ENCODE results near the gene FASN. TPM values are rescaled to one million over a fixed set of nuclear protein-coding genes. Genes with fewer than 3 reads are reported as not detected.

The FASN gene
- total and polyA plus RNA-seq, 2 donors = 12.3 to 19.0 TPM

- H3K27ac ChIP-seq (ENCODE audit: low read depth in 1 of 2, low read length in 1 of 2) = no peak overlapping the region
- H3K4me1 ChIP-seq (ENCODE audit: control insufficient read depth in 2 of 2, insufficient read depth in 2 of 2, low read length in 2 of 2) = no peaks in the 10 kb centered on the region
- H3K36me3 ChIP-seq (ENCODE audit: control insufficient read depth in 2 of 2, insufficient read depth in 2 of 2, low read length in 1 of 2) = peaks cover 89 to 97% of the 10 kb centered on the region in 2 donors
- 95% methylated on average over 19 of the region's 19 CpGs for WGBS
- no peaks in the 10 kb centered on the region for H3K9me3 ChIP-seq (ENCODE audit: control insufficient read depth in 2 of 2, insufficient read depth in 1 of 2, low read length in 1 of 2)
- H3K4me3 ChIP-seq (ENCODE audit: low read length in 2 of 2) = no peak overlapping the region
- no peak for DNase-seq (ENCODE audit: low read depth in 6 of 9, low spot score in 9 of 9)
- H3K27me3 ChIP-seq (ENCODE audit: control insufficient read depth in 2 of 2, insufficient read depth in 1 of 2, low read length in 1 of 2) = no peaks in the 10 kb centered on the region
Observed at GRCh38 chr17:82082456-82082855, 15.6 kb downstream of the FASN start.

- Histone ChIP-seq H3K4me3 (ENCODE audit: low read length in 2 of 2) (no peak overlapping the region), H3K36me3 (ENCODE audit: control insufficient read depth in 2 of 2, insufficient read depth in 2 of 2, low read length in 1 of 2) (peaks cover 84 to 92% of the 10 kb centered on the region in 2 donors), H3K4me1 (ENCODE audit: control insufficient read depth in 2 of 2, insufficient read depth in 2 of 2, low read length in 2 of 2) (no peaks in the 10 kb centered on the region), H3K9me3 (ENCODE audit: control insufficient read depth in 2 of 2, insufficient read depth in 1 of 2, low read length in 1 of 2) (no peaks in the 10 kb centered on the region), H3K27me3 (ENCODE audit: control insufficient read depth in 2 of 2, insufficient read depth in 1 of 2, low read length in 1 of 2) (no peaks in the 10 kb centered on the region), H3K27ac (ENCODE audit: low read depth in 1 of 2, low read length in 1 of 2) (no peak overlapping the region)
- WGBS = 96% methylated on average over 22 of the region's 22 CpGs
- DNase-seq (ENCODE audit: low read depth in 6 of 9, low spot score in 9 of 9) = no peak
Observed at GRCh38 chr17:82081966-82082365, 16.1 kb downstream of the FASN start.

DNA sequence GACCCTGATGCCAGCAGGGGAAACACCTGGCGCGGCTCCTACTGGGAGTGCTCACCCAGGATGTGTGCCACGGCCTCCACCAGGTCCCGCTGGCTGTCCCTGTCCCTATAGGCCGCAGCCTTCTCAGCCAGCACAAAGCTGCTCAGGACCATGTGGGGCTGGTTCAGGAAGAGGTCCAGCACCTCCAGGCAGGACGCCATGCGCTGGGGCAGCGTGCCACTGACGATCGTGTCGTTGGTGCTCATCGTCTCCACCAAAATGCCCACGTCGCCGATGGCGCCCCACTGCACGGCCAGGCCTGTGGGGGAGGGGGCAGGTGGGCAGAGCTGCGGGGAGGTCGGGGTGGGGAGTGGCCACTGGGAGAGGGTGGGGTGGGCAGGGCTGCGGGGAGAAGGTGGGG lies 16.5 kb downstream of the FASN start:
- Histone ChIP-seq H3K9me3 (ENCODE audit: control insufficient read depth in 2 of 2, insufficient read depth in 1 of 2, low read length in 1 of 2) (no peaks in the 10 kb centered on the region), H3K27ac (ENCODE audit: low read depth in 1 of 2, low read length in 1 of 2) (no peak overlapping the region), H3K36me3 (ENCODE audit: control insufficient read depth in 2 of 2, insufficient read depth in 2 of 2, low read length in 1 of 2) (peaks cover 80 to 88% of the 10 kb centered on the region in 2 donors), H3K27me3 (ENCODE audit: control insufficient read depth in 2 of 2, insufficient read depth in 1 of 2, low read length in 1 of 2) (no peaks in the 10 kb centered on the region), H3K4me1 (ENCODE audit: control insufficient read depth in 2 of 2, insufficient read depth in 2 of 2, low read length in 2 of 2) (no peaks in the 10 kb centered on the region), H3K4me3 (ENCODE audit: low read length in 2 of 2) (no peak overlapping the region)
- WGBS = 99% methylated on average over 20 of the region's 20 CpGs
- no peak for DNase-seq (ENCODE audit: low read depth in 6 of 9, low spot score in 9 of 9)

DNA sequence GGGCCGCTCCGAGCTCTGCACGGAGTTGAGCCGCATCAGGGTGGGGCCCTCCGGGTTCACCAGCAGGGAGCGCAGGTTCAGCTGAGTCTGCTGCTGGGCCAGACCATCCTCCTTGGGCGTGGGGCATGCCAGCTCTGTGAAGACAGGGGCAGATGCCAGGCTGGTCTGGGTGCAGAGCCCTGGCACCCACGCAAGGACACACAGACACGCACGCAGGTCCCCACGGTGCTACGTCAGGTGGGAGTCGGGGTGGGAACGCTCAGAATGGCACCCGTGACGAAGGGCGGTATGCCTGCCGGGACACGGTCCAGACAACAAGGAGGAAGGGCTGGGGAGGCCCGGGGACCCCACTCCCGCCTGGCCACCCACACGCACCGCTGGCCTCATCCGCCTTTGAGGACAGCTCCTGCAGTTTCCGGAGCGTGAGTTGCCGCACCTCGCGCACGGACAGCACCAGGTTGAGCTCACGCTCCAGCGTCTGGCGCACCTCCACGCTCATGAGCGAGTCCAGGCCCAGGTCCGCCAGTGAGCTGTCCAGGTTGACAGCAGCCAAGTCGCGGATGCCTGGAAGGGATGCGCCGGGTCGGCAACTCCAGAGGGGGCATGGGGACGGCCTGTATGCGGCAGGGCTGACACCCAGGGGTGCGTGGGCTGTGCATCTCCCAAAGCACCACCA lies 17.1 kb downstream of the FASN start:
- Histone ChIP-seq H3K4me1 (ENCODE audit: control insufficient read depth in 2 of 2, insufficient read depth in 2 of 2, low read length in 2 of 2) (no peaks in the 10 kb centered on the region), H3K9me3 (ENCODE audit: control insufficient read depth in 2 of 2, insufficient read depth in 1 of 2, low read length in 1 of 2) (no peaks in the 10 kb centered on the region), H3K27me3 (ENCODE audit: control insufficient read depth in 2 of 2, insufficient read depth in 1 of 2, low read length in 1 of 2) (no peaks in the 10 kb centered on the region), H3K36me3 (ENCODE audit: control insufficient read depth in 2 of 2, insufficient read depth in 2 of 2, low read length in 1 of 2) (peaks cover 74 to 81% of the 10 kb centered on the region in 2 donors), H3K4me3 (ENCODE audit: low read length in 2 of 2) (no peak overlapping the region), H3K27ac (ENCODE audit: low read depth in 1 of 2, low read length in 1 of 2) (no peak overlapping the region)
- WGBS = 98% methylated on average over 44 of the region's 44 CpGs
- no peak for DNase-seq (ENCODE audit: low read depth in 6 of 9, low spot score in 9 of 9)

GRCh38 chr17:82080048-82080788 lies 17.8 kb downstream of the FASN start:
- Histone ChIP-seq H3K4me3 (ENCODE audit: low read length in 2 of 2) (no peak overlapping the region), H3K9me3 (ENCODE audit: control insufficient read depth in 2 of 2, insufficient read depth in 1 of 2, low read length in 1 of 2) (no peaks in the 10 kb centered on the region), H3K4me1 (ENCODE audit: control insufficient read depth in 2 of 2, insufficient read depth in 2 of 2, low read length in 2 of 2) (no peaks in the 10 kb centered on the region), H3K36me3 (ENCODE audit: control insufficient read depth in 2 of 2, insufficient read depth in 2 of 2, low read length in 1 of 2) (peaks cover 67 to 74% of the 10 kb centered on the region in 2 donors), H3K27me3 (ENCODE audit: control insufficient read depth in 2 of 2, insufficient read depth in 1 of 2, low read length in 1 of 2) (no peaks in the 10 kb centered on the region), H3K27ac (ENCODE audit: low read depth in 1 of 2, low read length in 1 of 2) (no peak overlapping the region)
- DNase-seq (ENCODE audit: low read depth in 6 of 9, low spot score in 9 of 9) = no peak
- 97% methylated on average over 36 of the region's 36 CpGs for WGBS

DNA sequence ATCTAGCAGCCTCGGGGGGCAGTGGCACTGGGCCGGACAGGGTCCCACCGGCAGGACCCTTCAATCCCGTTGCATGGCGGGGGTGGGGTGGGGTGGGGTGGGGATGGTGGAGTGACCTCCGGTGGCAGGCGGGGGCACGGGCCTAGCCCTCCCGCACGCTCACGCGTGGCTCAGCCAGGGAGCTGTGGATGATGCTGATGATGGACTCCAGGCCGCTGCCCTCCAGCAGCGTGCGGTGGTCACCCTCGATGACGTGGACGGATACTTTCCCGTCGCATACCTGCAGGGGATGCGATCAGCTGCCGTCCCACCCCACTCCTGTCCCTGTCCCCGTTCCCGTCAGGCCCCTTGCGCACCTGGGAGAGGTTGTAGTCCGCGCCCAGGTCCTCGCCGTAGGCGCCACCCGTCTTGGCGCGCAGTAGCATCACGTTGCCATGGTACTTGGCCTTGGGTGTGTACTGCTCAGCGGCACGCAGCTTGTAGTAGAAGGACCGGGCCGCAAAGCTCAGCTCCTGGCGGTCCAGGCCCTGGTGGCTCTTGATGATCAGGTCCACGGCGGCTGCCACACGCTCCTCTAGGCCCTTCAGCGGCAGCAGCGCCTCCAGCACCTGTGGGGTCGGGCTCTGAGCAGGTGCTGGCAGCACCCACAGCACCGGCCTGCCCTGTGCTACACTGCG lies 18.9 kb downstream of the FASN start:
- no peak overlapping the region for H3K27ac ChIP-seq (ENCODE audit: low read depth in 1 of 2, low read length in 1 of 2)
- H3K36me3 ChIP-seq (ENCODE audit: control insufficient read depth in 2 of 2, insufficient read depth in 2 of 2, low read length in 1 of 2) = peaks cover 56 to 63% of the 10 kb centered on the region in 2 donors
- H3K4me3 ChIP-seq (ENCODE audit: low read length in 2 of 2) = no peak overlapping the region
- WGBS = 97% methylated on average over 47 of the region's 47 CpGs
- H3K4me1 ChIP-seq (ENCODE audit: control insufficient read depth in 2 of 2, insufficient read depth in 2 of 2, low read length in 2 of 2) = no peaks in the 10 kb centered on the region
- no peak for DNase-seq (ENCODE audit: low read depth in 6 of 9, low spot score in 9 of 9)
- H3K27me3 ChIP-seq (ENCODE audit: control insufficient read depth in 2 of 2, insufficient read depth in 1 of 2, low read length in 1 of 2) = no peaks in the 10 kb centered on the region
- no peaks in the 10 kb centered on the region for H3K9me3 ChIP-seq (ENCODE audit: control insufficient read depth in 2 of 2, insufficient read depth in 1 of 2, low read length in 1 of 2)

- WGBS = 98% methylated on average over 18 of the region's 18 CpGs
- Histone ChIP-seq H3K4me1 (ENCODE audit: control insufficient read depth in 2 of 2, insufficient read depth in 2 of 2, low read length in 2 of 2) (no peaks in the 10 kb centered on the region), H3K36me3 (ENCODE audit: control insufficient read depth in 2 of 2, insufficient read depth in 2 of 2, low read length in 1 of 2) (peaks cover 50 to 56% of the 10 kb centered on the region in 2 donors), H3K9me3 (ENCODE audit: control insufficient read depth in 2 of 2, insufficient read depth in 1 of 2, low read length in 1 of 2) (no peaks in the 10 kb centered on the region), H3K4me3 (ENCODE audit: low read length in 2 of 2) (no peak overlapping the region), H3K27me3 (ENCODE audit: control insufficient read depth in 2 of 2, insufficient read depth in 1 of 2, low read length in 1 of 2) (no peaks in the 10 kb centered on the region), H3K27ac (ENCODE audit: low read depth in 1 of 2, low read length in 1 of 2) (no peak overlapping the region)
- no peak for DNase-seq (ENCODE audit: low read depth in 6 of 9, low spot score in 9 of 9)
Observed at GRCh38 chr17:82078433-82078832, 19.6 kb downstream of the FASN start.

DNA sequence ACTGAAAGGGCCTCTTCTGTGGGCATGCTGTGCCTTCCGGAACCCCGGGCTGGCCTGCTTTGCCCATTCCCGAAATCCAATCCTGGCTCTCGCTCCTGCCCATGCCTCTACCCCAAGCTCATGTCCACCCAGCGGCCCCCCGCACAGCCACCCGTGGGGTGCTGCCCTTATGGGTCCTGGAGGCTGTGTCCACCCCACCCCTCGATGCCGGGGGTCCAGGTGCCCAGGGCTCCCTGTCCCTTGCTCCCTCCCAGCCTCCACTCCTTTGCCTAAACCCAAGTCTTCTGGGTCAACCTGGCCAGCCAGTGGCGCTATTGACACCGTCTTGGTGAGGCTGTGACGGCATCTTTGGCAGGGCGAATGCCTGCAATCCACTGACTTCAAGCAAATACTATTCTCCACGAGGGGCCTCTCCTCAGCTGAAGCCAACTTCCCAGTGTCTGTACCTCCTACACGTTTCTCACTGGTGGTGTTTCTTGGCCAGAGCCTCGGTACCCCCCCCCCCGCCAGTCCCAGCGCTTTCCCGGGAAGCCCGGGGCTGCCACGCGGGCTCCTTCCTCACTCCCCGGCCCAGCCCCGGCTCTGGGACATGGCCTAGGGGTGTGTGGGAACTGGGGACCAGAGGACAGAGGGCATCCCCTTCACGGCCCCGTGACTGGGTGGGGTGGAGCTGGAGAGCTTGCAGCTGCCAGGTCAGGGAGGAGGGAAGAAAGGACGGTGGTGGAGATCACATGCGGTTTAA lies 20.2 kb downstream of the FASN start:
- H3K27ac ChIP-seq (ENCODE audit: low read depth in 1 of 2, low read length in 1 of 2) = no peak overlapping the region
- no peak for DNase-seq (ENCODE audit: low read depth in 6 of 9, low spot score in 9 of 9)
- H3K27me3 ChIP-seq (ENCODE audit: control insufficient read depth in 2 of 2, insufficient read depth in 1 of 2, low read length in 1 of 2) = peaks cover 0 to 2% of the 10 kb centered on the region in 2 donors
- H3K36me3 ChIP-seq (ENCODE audit: control insufficient read depth in 2 of 2, insufficient read depth in 2 of 2, low read length in 1 of 2) = peaks cover 44 to 50% of the 10 kb centered on the region in 2 donors
- no peak overlapping the region for H3K4me3 ChIP-seq (ENCODE audit: low read length in 2 of 2)
- WGBS = 92% methylated on average over 28 of the region's 28 CpGs
- H3K4me1 ChIP-seq (ENCODE audit: control insufficient read depth in 2 of 2, insufficient read depth in 2 of 2, low read length in 2 of 2) = no peaks in the 10 kb centered on the region
- no peaks in the 10 kb centered on the region for H3K9me3 ChIP-seq (ENCODE audit: control insufficient read depth in 2 of 2, insufficient read depth in 1 of 2, low read length in 1 of 2)

Data from thymus (tissue), 11 donors.